Vagina (tissue), 2 donors: ENCODE results near the gene ZNF579.

Experiments used
- POLR2A ChIP-seq, 2 donors: fragments of 450-650 bp; IDR thresholded peaks; one replicate each; pipeline ENCODE4 v1.6.1; 2017; ENCODE audit warnings: antibody characterized with exemption in 2 of 2, mild to moderate bottlenecking in 2 of 2, moderate library complexity in 2 of 2
- POLR2AphosphoS5 ChIP-seq, 2 donors: sonication (generic); formaldehyde crosslinking; IDR thresholded peaks; one replicate each; pipeline ENCODE4 v1.9.0; 2017; ENCODE audit warnings: antibody characterized with exemption in 2 of 2, mild to moderate bottlenecking in 2 of 2, low read depth in 1 of 2; ENCODE audit not compliant: insufficient read depth in 1 of 2
- TF ChIP-seq, protein P1 (sequence below), 3 experiments: fragments of 450-650 bp in 2 of 3; fragments of 200-600 bp in 1 of 3; sonication (generic) in 1 of 3; IDR thresholded peaks; one replicate each; pipeline ENCODE4 v1.5.1; 2017 to 2019; ENCODE audit warnings: antibody characterized with exemption in 3 of 3, mild to moderate bottlenecking in 2 of 3, moderate library complexity in 2 of 3

DNA sequence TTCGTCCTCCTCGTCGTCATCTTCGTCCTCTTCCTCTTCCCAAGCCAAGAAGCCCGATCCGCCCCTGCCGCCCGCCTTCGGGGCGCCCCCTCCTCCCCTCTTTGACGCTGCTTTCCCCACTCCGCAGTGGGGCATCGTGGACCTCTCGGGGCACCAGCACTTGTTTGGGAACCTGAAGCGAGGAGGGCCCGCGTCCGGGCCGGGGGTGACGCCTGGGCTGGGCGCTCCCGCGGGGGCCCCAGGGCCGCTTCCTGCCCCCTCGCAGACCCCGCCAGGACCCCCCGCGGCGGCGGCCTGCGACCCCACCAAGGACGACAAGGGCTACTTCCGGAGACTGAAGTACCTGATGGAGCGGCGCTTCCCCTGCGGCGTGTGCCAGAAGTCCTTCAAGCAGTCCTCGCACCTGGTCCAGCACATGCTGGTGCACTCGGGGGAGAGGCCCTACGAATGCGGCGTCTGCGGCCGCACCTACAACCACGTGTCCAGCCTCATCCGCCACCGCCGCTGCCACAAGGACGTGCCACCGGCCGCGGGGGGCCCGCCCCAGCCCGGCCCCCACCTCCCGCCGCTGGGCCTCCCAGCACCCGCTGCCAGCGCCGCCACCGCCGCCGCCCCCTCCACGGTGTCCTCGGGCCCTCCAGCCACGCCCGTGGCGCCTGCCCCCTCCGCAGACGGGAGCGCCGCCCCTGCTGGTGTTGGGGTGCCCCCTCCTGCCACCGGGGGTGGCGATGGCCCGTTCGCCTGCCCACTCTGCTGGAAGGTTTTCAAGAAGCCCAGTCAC lies 33.5 kb upstream of the ZNF579 start:
- TF ChIP-seq POLR2A (IDR thresholded peaks at IDR 0.05) (no peak), POLR2AphosphoS5 (IDR thresholded peaks at IDR 0.05; ENCODE audit: insufficient read depth in 1 of 2, low read depth in 1 of 2) (no peak)
- TF ChIP-seq, protein P1, sequence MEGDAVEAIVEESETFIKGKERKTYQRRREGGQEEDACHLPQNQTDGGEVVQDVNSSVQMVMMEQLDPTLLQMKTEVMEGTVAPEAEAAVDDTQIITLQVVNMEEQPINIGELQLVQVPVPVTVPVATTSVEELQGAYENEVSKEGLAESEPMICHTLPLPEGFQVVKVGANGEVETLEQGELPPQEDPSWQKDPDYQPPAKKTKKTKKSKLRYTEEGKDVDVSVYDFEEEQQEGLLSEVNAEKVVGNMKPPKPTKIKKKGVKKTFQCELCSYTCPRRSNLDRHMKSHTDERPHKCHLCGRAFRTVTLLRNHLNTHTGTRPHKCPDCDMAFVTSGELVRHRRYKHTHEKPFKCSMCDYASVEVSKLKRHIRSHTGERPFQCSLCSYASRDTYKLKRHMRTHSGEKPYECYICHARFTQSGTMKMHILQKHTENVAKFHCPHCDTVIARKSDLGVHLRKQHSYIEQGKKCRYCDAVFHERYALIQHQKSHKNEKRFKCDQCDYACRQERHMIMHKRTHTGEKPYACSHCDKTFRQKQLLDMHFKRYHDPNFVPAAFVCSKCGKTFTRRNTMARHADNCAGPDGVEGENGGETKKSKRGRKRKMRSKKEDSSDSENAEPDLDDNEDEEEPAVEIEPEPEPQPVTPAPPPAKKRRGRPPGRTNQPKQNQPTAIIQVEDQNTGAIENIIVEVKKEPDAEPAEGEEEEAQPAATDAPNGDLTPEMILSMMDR (IDR thresholded peaks at IDR 0.05) = no peak
